ENCODE results near the gene SLC22A14. TPM values are rescaled to one million over a fixed set of nuclear protein-coding genes. Genes with fewer than 3 reads are reported as not detected.

SLC22A14 gene
- total and polyA plus RNA-seq, 12 donors: 0.06 to 0.37 (median 0.23) TPM; not detected in 8

DNA sequence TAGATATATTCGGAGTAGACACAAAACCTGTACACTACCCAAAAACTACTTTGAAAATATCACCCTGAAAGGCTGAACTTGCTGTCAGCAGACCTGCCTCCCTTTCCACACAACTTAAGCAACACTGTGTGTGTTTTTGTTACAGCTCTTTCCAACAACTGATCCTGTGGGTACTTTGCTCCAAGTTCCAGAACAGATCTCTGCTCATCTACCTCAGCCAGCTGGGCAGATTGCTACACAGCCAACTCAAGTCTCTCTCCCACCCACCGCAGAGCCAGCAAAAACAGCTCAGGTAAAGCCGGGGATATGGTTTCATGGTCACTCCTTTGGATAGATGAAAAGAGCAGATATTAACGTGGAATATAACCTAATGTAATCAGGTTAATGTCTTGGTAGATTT is 36.2 kb upstream of the SLC22A14 start:
- H3K27ac ChIP-seq: no peak overlapping the region
- H3K27me3 ChIP-seq: no peaks in the 10 kb centered on the region
- H3K4me1 ChIP-seq: peaks cover 0 to 11% (median 6%) of the 10 kb centered on the region in 9 donors
- no peak for ATAC-seq
- intact Hi-C loops (cut with DNase I): loop anchor here in 5 of 10 donors (10.0 kb wide), 1 partner anchor 111 kb away; the partner anchor contains the start of genes ACAA1 (in 5 of the 5) and MYD88 (in 5 of the 5)
- no peak for DNase-seq
- no peak overlapping the region for H3K4me3 ChIP-seq
- 95 to 97% methylated on average over 4 of the region's 4 CpGs for WGBS, 2 donors
- no peak for TF ChIP-seq CTCF (IDR thresholded peaks at IDR 0.05)
- no peaks in the 10 kb centered on the region for H3K9me3 ChIP-seq
- peaks cover 0 to 90% (median 13%) of the 10 kb centered on the region in 9 donors for H3K36me3 ChIP-seq

- ATAC-seq (peak; percentile 76 to 98 (median 85)), DNase-seq (peak in 1 of 2 donors; percentile 21)
- intact Hi-C loops (cut with DNase I): loop anchor here in 5 of 10 donors (10.0 kb wide), 1 partner anchor 113 kb away; the partner anchor contains the start of genes ACAA1 (in 5 of the 5) and MYD88 (in 5 of the 5)
- H3K36me3 ChIP-seq: peaks cover 0 to 92% (median 24%) of the 10 kb centered on the region in 9 donors
- no peaks in the 10 kb centered on the region for H3K9me3 ChIP-seq
- H3K27me3 ChIP-seq: no peaks in the 10 kb centered on the region
- H3K27ac ChIP-seq: no peak overlapping the region
- H3K4me1 ChIP-seq: peaks cover 0 to 13% (median 6%) of the 10 kb centered on the region in 9 donors
- H3K4me3 ChIP-seq: no peak overlapping the region
- TF ChIP-seq CTCF (IDR thresholded peaks at IDR 0.05): peak in 5 of 9 donors; percentile 10 to 25 (median 23)
Observed at GRCh38 chr3:38247366-38248035, 34.6 kb upstream of the SLC22A14 start.

DNA sequence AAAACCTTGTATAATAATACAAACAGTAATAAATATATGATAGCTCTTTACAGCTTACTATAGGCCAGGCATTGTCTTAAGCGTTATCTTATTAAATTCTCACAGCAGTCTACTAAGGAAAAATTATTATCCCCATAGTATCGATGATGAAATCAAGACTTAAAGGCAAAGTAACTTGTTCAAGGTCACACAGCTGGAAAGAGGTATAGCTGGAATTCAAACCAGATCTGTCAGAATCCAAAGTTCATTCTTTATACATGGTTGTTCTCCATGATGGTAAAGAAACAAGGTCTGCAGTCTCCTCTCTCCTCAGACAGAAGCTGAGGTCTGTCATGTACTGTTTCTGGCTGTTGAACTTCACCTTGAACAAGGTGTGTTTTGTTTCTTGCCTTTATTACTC is 31.9 kb upstream of the SLC22A14 start:
- Histone ChIP-seq H3K36me3 (peaks cover 0 to 98% (median 40%) of the 10 kb centered on the region in 9 donors), H3K9me3 (no peaks in the 10 kb centered on the region), H3K27me3 (no peaks in the 10 kb centered on the region), H3K4me1 (peaks cover 0 to 13% (median 6%) of the 10 kb centered on the region in 9 donors), H3K4me3 (no peak overlapping the region), H3K27ac (no peak overlapping the region)
- no peak for TF ChIP-seq CTCF (IDR thresholded peaks at IDR 0.05)
- intact Hi-C loops (cut with DNase I): no loop called here
- no peak for DNase-seq
- ATAC-seq: no peak
- WGBS, 2 donors: 98 to 100% methylated on average over 2 of the region's 2 CpGs

- Histone ChIP-seq H3K4me3 (no peak overlapping the region), H3K9me3 (no peaks in the 10 kb centered on the region), H3K27ac (peak overlapping the region in 3 of 10 donors; percentile 18 to 40 (median 19)), H3K36me3 (peaks cover 0 to 98% (median 40%) of the 10 kb centered on the region in 9 donors), H3K27me3 (no peaks in the 10 kb centered on the region), H3K4me1 (peaks cover 0 to 13% (median 6%) of the 10 kb centered on the region in 9 donors)
- 80 to 89% methylated on average over 4 of the region's 4 CpGs for WGBS, 2 donors
- peak in 5 of 8 donors; percentile 30 to 72 (median 42) for ATAC-seq
- no peak for DNase-seq
- TF ChIP-seq CTCF (IDR thresholded peaks at IDR 0.05): no peak
- intact Hi-C loops (cut with DNase I): no loop called here
Observed at GRCh38 chr3:38251197-38251596, 30.9 kb upstream of the SLC22A14 start.

Data from heart right ventricle (tissue), 16 donors.